WERI-Rb-1 (cell line): ENCODE data around the gene DRAXIN.

Experiments used
- DNase-seq: peaks from one replicate; pipeline ENCODE4 v3.0.0-alpha.2; 2020
- H3K27ac ChIP-seq: fragments of 250-450 bp; sonication (Bioruptor Pico); 2 replicates; pipeline ENCODE4 v1.5.1; 2020; ENCODE audit warnings: mild to moderate bottlenecking, moderate library complexity
- H3K27me3 ChIP-seq: fragments of 250-450 bp; sonication (Bioruptor Pico); 2 replicates; pipeline ENCODE4 v1.5.1; 2021; ENCODE audit warnings: mild to moderate bottlenecking, low read depth, moderate library complexity; ENCODE audit not compliant: insufficient read depth, severe bottlenecking
- H3K36me3 ChIP-seq: fragments of 250-450 bp; sonication (Bioruptor Pico); 2 replicates; pipeline ENCODE4 v1.5.1; 2020; ENCODE audit warnings: mild to moderate bottlenecking, moderate library complexity
- H3K4me3 ChIP-seq: 2 replicates; pipeline ENCODE4 v1.5.1; 2011; ENCODE audit warnings: low read depth, mild to moderate bottlenecking, control low read depth, low read length
- H3K9me3 ChIP-seq: fragments of 250-450 bp; sonication (Bioruptor Pico); 2 replicates; pipeline ENCODE4 v1.5.1; 2021; ENCODE audit warnings: mild to moderate bottlenecking, moderate library complexity; ENCODE audit not compliant: severe bottlenecking
- TF ChIP-seq, protein P1 (sequence below): IDR thresholded peaks from 2 replicates; pipeline ENCODE4 v1.5.1; 2011; ENCODE audit warnings: low read depth, mild to moderate bottlenecking, control low read depth, inconsistent platforms, low read length

Gene DRAXIN

DNA sequence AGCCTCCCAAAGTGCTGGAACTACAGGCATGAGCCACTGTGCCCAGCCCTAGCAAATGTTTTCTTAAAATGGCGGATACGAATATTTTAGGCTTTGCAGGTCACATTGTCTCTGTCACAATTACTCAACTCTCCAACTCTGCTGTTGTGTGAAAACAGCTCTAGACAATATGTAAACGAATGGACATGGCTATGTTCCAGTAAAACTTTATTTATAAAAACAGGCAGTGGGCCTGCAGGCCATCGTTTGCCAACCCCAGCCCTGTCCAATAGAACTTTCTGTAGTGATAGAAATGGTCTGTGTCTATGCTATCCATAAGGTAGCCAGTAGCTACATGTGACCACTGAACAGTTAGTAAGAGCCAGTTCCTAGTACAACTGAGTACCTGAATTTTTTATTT, 31.8 kb upstream of the DRAXIN start:
- TF ChIP-seq, protein P1, sequence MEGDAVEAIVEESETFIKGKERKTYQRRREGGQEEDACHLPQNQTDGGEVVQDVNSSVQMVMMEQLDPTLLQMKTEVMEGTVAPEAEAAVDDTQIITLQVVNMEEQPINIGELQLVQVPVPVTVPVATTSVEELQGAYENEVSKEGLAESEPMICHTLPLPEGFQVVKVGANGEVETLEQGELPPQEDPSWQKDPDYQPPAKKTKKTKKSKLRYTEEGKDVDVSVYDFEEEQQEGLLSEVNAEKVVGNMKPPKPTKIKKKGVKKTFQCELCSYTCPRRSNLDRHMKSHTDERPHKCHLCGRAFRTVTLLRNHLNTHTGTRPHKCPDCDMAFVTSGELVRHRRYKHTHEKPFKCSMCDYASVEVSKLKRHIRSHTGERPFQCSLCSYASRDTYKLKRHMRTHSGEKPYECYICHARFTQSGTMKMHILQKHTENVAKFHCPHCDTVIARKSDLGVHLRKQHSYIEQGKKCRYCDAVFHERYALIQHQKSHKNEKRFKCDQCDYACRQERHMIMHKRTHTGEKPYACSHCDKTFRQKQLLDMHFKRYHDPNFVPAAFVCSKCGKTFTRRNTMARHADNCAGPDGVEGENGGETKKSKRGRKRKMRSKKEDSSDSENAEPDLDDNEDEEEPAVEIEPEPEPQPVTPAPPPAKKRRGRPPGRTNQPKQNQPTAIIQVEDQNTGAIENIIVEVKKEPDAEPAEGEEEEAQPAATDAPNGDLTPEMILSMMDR, result no peak
- no peak overlapping the region for H3K4me3 ChIP-seq
- no peaks in the 10 kb centered on the region for H3K9me3 ChIP-seq
- no peak for DNase-seq
- H3K27me3 ChIP-seq, result no peaks in the 10 kb centered on the region
- H3K36me3 ChIP-seq, result peaks cover 24% of the 10 kb centered on the region
- H3K27ac ChIP-seq, result no peak overlapping the region

DNA sequence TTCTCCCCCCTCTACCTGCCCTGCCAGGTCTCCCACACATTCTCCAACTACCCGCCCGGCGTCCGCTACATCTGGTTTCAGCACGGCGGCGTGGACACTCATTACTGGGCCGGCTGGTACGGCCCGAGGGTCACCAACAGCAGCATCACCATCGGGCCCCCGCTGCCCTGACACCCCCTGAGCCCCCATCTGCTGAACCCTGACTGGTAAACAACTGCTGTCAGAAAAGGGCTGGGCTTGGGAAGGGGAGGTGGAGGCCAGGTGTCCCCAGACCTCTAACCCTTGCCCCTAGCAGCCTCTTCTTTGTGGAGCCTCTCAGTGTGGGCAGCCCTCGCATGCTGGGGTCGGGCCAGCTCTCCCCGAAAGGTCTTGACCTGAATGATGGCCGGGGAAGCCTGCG, 30.4 kb upstream of the DRAXIN start:
- no peak overlapping the region for H3K4me3 ChIP-seq
- no peak overlapping the region for H3K27ac ChIP-seq
- DNase-seq, result no peak
- TF ChIP-seq, protein P1, result no peak
- H3K27me3 ChIP-seq, result no peaks in the 10 kb centered on the region
- H3K36me3 ChIP-seq, result peaks cover 22% of the 10 kb centered on the region
- H3K9me3 ChIP-seq, result no peaks in the 10 kb centered on the region

DNA sequence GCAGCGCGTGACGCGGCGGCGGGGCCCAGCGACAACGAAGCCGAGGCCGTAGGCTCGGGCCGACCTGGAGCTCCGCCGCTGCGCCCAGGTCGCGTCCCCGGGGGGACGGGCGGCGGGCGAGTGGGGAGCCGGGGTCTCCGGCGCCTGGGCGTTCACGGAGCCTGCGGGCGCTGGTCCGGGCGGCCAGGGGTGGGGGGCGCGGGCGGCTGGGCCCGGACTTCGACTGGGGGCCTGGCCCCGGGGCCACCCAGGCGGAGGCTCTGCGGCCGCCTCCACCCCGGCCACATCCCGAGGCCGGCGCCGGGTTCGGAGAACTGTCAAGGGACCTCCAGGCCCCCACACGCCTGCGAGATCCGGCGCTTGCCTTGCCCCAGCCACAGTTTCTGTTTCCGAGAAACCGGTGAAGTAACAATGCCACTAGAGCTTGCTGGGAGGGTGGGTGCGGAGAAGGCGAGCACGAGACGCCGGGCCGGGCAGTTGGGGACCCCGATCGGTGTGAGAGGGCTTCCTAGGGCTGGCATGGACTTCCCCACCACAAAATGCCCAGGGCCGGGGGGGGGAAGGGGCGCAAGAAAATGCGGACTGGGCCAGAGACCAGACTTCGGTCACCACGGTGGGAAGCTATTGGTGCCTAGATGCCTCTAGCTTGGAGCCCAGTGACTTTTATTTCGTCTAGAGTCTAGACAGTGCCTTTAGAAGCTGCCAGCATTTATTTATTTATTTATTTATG, 27.0 kb upstream of the DRAXIN start:
- Histone ChIP-seq H3K36me3 (peaks cover 15% of the 10 kb centered on the region), H3K4me3 (peak overlapping the region; percentile 42), H3K27me3 (no peaks in the 10 kb centered on the region), H3K27ac (peak overlapping the region; percentile 33; the same call in 1 of the 2 replicates), H3K9me3 (no peaks in the 10 kb centered on the region)
- TF ChIP-seq, protein P1, result no peak
- DNase-seq, result peak; percentile 48

DNA sequence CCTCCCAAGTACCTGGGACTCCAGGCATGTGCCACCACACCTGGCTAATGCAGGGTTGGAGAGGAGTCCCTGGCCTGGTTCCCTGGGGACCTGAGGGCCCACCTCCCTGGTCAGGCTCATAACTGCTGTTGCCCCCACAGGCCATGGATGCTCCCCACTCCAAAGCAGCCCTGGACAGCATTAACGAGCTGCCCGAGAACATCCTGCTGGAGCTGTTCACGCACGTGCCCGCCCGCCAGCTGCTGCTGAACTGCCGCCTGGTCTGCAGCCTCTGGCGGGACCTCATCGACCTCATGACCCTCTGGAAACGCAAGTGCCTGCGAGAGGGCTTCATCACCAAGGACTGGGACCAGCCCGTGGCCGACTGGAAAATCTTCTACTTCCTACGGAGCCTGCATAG, 23.0 kb upstream of the DRAXIN start:
- H3K4me3 ChIP-seq, result no peak overlapping the region
- H3K36me3 ChIP-seq, result peaks cover 37% of the 10 kb centered on the region
- H3K27ac ChIP-seq, result no peak overlapping the region
- no peaks in the 10 kb centered on the region for H3K9me3 ChIP-seq
- DNase-seq, result no peak
- H3K27me3 ChIP-seq, result no peaks in the 10 kb centered on the region
- TF ChIP-seq, protein P1, result no peak

DNA sequence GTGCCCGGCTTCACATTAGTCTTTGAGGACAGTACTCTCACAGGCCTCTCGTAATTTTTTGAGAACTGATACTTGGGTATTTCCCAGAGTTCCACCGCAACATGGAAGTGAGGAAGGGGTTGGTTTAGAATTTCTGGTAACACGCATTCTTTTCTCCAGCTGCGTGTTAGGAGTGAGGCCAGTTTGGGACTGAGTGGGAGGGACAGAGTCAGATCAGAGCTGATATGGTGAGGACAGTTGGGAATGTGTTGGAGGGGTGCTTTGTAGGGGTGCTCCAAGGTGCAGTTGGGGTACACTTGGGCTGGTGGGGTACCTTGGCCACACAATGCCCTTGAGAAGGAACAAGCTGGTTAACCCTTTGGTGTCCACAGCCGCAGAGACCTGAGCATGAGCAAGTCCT, 20.8 kb upstream of the DRAXIN start:
- no peak for DNase-seq
- no peak overlapping the region for H3K27ac ChIP-seq
- H3K36me3 ChIP-seq, result peaks cover 58% of the 10 kb centered on the region
- no peaks in the 10 kb centered on the region for H3K27me3 ChIP-seq
- no peak overlapping the region for H3K4me3 ChIP-seq
- no peaks in the 10 kb centered on the region for H3K9me3 ChIP-seq
- TF ChIP-seq, protein P1, result no peak

DNA sequence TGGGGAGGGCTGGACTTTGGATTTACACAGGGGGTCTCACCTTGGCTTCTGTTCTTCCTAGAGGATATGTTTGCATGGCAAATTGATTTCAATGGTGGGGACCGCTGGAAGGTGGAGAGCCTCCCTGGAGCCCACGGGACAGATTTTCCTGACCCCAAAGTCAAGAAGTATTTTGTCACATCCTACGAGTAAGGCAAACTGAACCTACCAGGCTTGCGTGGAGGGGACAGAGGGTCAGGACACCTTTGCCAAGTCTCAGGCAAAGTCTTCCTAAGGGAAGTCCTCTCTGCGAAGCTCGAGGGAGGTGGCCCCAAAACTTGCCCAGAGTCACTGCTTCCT, 20.3 kb upstream of the DRAXIN start:
- no peak overlapping the region for H3K4me3 ChIP-seq
- H3K27ac ChIP-seq, result no peak overlapping the region
- H3K36me3 ChIP-seq, result peaks cover 62% of the 10 kb centered on the region
- H3K9me3 ChIP-seq, result no peaks in the 10 kb centered on the region
- TF ChIP-seq, protein P1, result no peak
- H3K27me3 ChIP-seq, result no peaks in the 10 kb centered on the region
- DNase-seq, result no peak
